ENCODE measurements around the gene IL11RA. TPM values are rescaled to one million over a fixed set of nuclear protein-coding genes. Genes with fewer than 3 reads are reported as not detected.

The IL11RA gene
- 15.4 TPM for polyA plus RNA-seq (2013, experiment 1 of 4)
- 16.4 TPM for polyA plus RNA-seq (2013, experiment 2 of 4)
- 13.1 TPM for polyA plus RNA-seq (2013, experiment 3 of 4)
- 17.0 TPM for polyA plus RNA-seq (2013, experiment 4 of 4)

GRCh38 chr9:34651876-34652601, at the start of gene IL11RA:
TSS of gene IL11RA (plus strand) at chr9:34652185. CDS start at chr9:34655218, 3,033 bp downstream.
- H3K4me3 ChIP-seq (ENCODE audit: insufficient read depth, low read depth, low read length), result peak within 1 kb of the TSS; percentile 30
- H3K27ac ChIP-seq (ENCODE audit: insufficient read depth, low read depth, low read length, poor library complexity, severe bottlenecking), result no peak within 1 kb of the TSS
- WGBS, 2 experiments, result 5 to 6% methylated on average over 23 to 24 of the region's 24 CpGs
- peaks cover 46% of the 10 kb centered on the region for H3K4me1 ChIP-seq (ENCODE audit: control insufficient read depth, insufficient read depth, low read length)
- no peaks in the 10 kb centered on the region for H3K27me3 ChIP-seq (ENCODE audit: control insufficient read depth, insufficient read depth, low read length, poor library complexity, severe bottlenecking)
- H3K36me3 ChIP-seq (ENCODE audit: control insufficient read depth, insufficient read depth, low read length), result peaks cover 7% of the 10 kb centered on the region
- H3K9me3 ChIP-seq (ENCODE audit: control insufficient read depth, low read length), result no peaks in the 10 kb centered on the region

GRCh38 chr9:34603610-34604231, 48.3 kb upstream of the IL11RA start:
- no peaks in the 10 kb centered on the region for H3K36me3 ChIP-seq (ENCODE audit: control insufficient read depth, insufficient read depth, low read length)
- H3K4me1 ChIP-seq (ENCODE audit: control insufficient read depth, insufficient read depth, low read length), result peaks cover 8% of the 10 kb centered on the region
- H3K9me3 ChIP-seq (ENCODE audit: control insufficient read depth, low read length), result no peaks in the 10 kb centered on the region
- no peak overlapping the region for H3K4me3 ChIP-seq (ENCODE audit: insufficient read depth, low read depth, low read length)
- 54 to 66% methylated on average over 4 of the region's 4 CpGs for WGBS, 2 experiments
- H3K27me3 ChIP-seq (ENCODE audit: control insufficient read depth, insufficient read depth, low read length, poor library complexity, severe bottlenecking), result peaks cover 7% of the 10 kb centered on the region
- H3K27ac ChIP-seq (ENCODE audit: insufficient read depth, low read depth, low read length, poor library complexity, severe bottlenecking), result no peak overlapping the region

GRCh38 chr9:34606190-34606589, 45.8 kb upstream of the IL11RA start:
- Histone ChIP-seq H3K27ac (ENCODE audit: insufficient read depth, low read depth, low read length, poor library complexity, severe bottlenecking) (no peak overlapping the region), H3K36me3 (ENCODE audit: control insufficient read depth, insufficient read depth, low read length) (no peaks in the 10 kb centered on the region), H3K4me1 (ENCODE audit: control insufficient read depth, insufficient read depth, low read length) (peaks cover 18% of the 10 kb centered on the region), H3K9me3 (ENCODE audit: control insufficient read depth, low read length) (no peaks in the 10 kb centered on the region), H3K4me3 (ENCODE audit: insufficient read depth, low read depth, low read length) (no peak overlapping the region), H3K27me3 (ENCODE audit: control insufficient read depth, insufficient read depth, low read length, poor library complexity, severe bottlenecking) (peaks cover 7% of the 10 kb centered on the region)

- 93% methylated on average over 3 of the region's 3 CpGs for WGBS, 2 experiments
- H3K4me1 ChIP-seq (ENCODE audit: control insufficient read depth, insufficient read depth, low read length), result peaks cover 17% of the 10 kb centered on the region
- H3K27me3 ChIP-seq (ENCODE audit: control insufficient read depth, insufficient read depth, low read length, poor library complexity, severe bottlenecking), result peaks cover 7% of the 10 kb centered on the region
- no peaks in the 10 kb centered on the region for H3K36me3 ChIP-seq (ENCODE audit: control insufficient read depth, insufficient read depth, low read length)
- H3K4me3 ChIP-seq (ENCODE audit: insufficient read depth, low read depth, low read length), result no peak overlapping the region
- H3K9me3 ChIP-seq (ENCODE audit: control insufficient read depth, low read length), result no peaks in the 10 kb centered on the region
- no peak overlapping the region for H3K27ac ChIP-seq (ENCODE audit: insufficient read depth, low read depth, low read length, poor library complexity, severe bottlenecking)
These were observed 45.1 kb upstream of the IL11RA start for GRCh38 chr9:34606905-34607304.

- peaks cover 13% of the 10 kb centered on the region for H3K4me1 ChIP-seq (ENCODE audit: control insufficient read depth, insufficient read depth, low read length)
- no peaks in the 10 kb centered on the region for H3K36me3 ChIP-seq (ENCODE audit: control insufficient read depth, insufficient read depth, low read length)
- no peak overlapping the region for H3K27ac ChIP-seq (ENCODE audit: insufficient read depth, low read depth, low read length, poor library complexity, severe bottlenecking)
- WGBS, 2 experiments, result 69 to 71% methylated on average over 2 of the region's 2 CpGs
- peaks cover 8% of the 10 kb centered on the region for H3K27me3 ChIP-seq (ENCODE audit: control insufficient read depth, insufficient read depth, low read length, poor library complexity, severe bottlenecking)
- H3K4me3 ChIP-seq (ENCODE audit: insufficient read depth, low read depth, low read length), result no peak overlapping the region
- H3K9me3 ChIP-seq (ENCODE audit: control insufficient read depth, low read length), result no peaks in the 10 kb centered on the region
These were observed 44.7 kb upstream of the IL11RA start for GRCh38 chr9:34607331-34607730.

- WGBS, 2 experiments, result 91% methylated on average over 20 of the region's 20 CpGs
These were observed 41.4 kb upstream of the IL11RA start for GRCh38 chr9:34610434-34611206.

GRCh38 chr9:34611251-34611810, 40.7 kb upstream of the IL11RA start:
- H3K4me1 ChIP-seq (ENCODE audit: control insufficient read depth, insufficient read depth, low read length), result peaks cover 9% of the 10 kb centered on the region
- no peaks in the 10 kb centered on the region for H3K36me3 ChIP-seq (ENCODE audit: control insufficient read depth, insufficient read depth, low read length)
- peaks cover 5% of the 10 kb centered on the region for H3K27me3 ChIP-seq (ENCODE audit: control insufficient read depth, insufficient read depth, low read length, poor library complexity, severe bottlenecking)
- WGBS, 2 experiments, result 55 to 56% methylated on average over 10 of the region's 10 CpGs
- H3K4me3 ChIP-seq (ENCODE audit: insufficient read depth, low read depth, low read length), result peak overlapping the region; percentile 56
- H3K9me3 ChIP-seq (ENCODE audit: control insufficient read depth, low read length), result no peaks in the 10 kb centered on the region
- no peak overlapping the region for H3K27ac ChIP-seq (ENCODE audit: insufficient read depth, low read depth, low read length, poor library complexity, severe bottlenecking)

More at GRCh38 chr9:34610434-34611206, 41.4 kb upstream of the IL11RA start:
- Histone ChIP-seq H3K4me1 (ENCODE audit: control insufficient read depth, insufficient read depth, low read length) (peaks cover 9% of the 10 kb centered on the region), H3K9me3 (ENCODE audit: control insufficient read depth, low read length) (no peaks in the 10 kb centered on the region), H3K36me3 (ENCODE audit: control insufficient read depth, insufficient read depth, low read length) (no peaks in the 10 kb centered on the region), H3K27me3 (ENCODE audit: control insufficient read depth, insufficient read depth, low read length, poor library complexity, severe bottlenecking) (peaks cover 5% of the 10 kb centered on the region), H3K4me3 (ENCODE audit: insufficient read depth, low read depth, low read length) (peak overlapping the region; percentile 56), H3K27ac (ENCODE audit: insufficient read depth, low read depth, low read length, poor library complexity, severe bottlenecking) (no peak overlapping the region)

- no peaks in the 10 kb centered on the region for H3K9me3 ChIP-seq (ENCODE audit: control insufficient read depth, low read length)
- no peaks in the 10 kb centered on the region for H3K36me3 ChIP-seq (ENCODE audit: control insufficient read depth, insufficient read depth, low read length)
- peaks cover 5% of the 10 kb centered on the region for H3K27me3 ChIP-seq (ENCODE audit: control insufficient read depth, insufficient read depth, low read length, poor library complexity, severe bottlenecking)
- peak within 1 kb of the TSS; percentile 73 for H3K27ac ChIP-seq (ENCODE audit: insufficient read depth, low read depth, low read length, poor library complexity, severe bottlenecking)
- peak within 1 kb of the TSS; percentile 56 for H3K4me3 ChIP-seq (ENCODE audit: insufficient read depth, low read depth, low read length)
- H3K4me1 ChIP-seq (ENCODE audit: control insufficient read depth, insufficient read depth, low read length), result peaks cover 9% of the 10 kb centered on the region
- 1% methylated on average over 77 of the region's 77 CpGs for WGBS, 2 experiments
These were observed 39.9 kb upstream of the IL11RA start, which contains the start of gene RPP25L for GRCh38 chr9:34611811-34612787. TSS of gene RPP25L (minus strand) at chr9:34612097. CDS start at chr9:34611296, 801 bp downstream.

- Histone ChIP-seq H3K27me3 (ENCODE audit: control insufficient read depth, insufficient read depth, low read length, poor library complexity, severe bottlenecking) (peaks cover 5% of the 10 kb centered on the region), H3K4me3 (ENCODE audit: insufficient read depth, low read depth, low read length) (peak overlapping the region; percentile 56), H3K27ac (ENCODE audit: insufficient read depth, low read depth, low read length, poor library complexity, severe bottlenecking) (no peak overlapping the region), H3K4me1 (ENCODE audit: control insufficient read depth, insufficient read depth, low read length) (peaks cover 9% of the 10 kb centered on the region), H3K9me3 (ENCODE audit: control insufficient read depth, low read length) (no peaks in the 10 kb centered on the region), H3K36me3 (ENCODE audit: control insufficient read depth, insufficient read depth, low read length) (peaks cover 6% of the 10 kb centered on the region)
- WGBS, 2 experiments, result 2% methylated on average over 14 of the region's 15 CpGs
These were observed 39.1 kb upstream of the IL11RA start for GRCh38 chr9:34612788-34613390.
